H1 (cell line): ENCODE measurements around the gene ANKRD30A. TPM values are rescaled to one million over a fixed set of nuclear protein-coding genes. Genes with fewer than 3 reads are reported as not detected.

Experiments used
- CTCF ChIA-PET: fragments of 300-600 bp; sonication (Branson Sonifier 250); formaldehyde crosslinking; loops from one replicate; lab custom pipeline; 2021; ENCODE audit not compliant: partially characterized antibody; lab: Charles Lee
- POLR2A ChIA-PET: fragments of 300-600 bp; sonication (Branson Sonifier 250); formaldehyde crosslinking; loops from one replicate; lab custom pipeline; 2021; ENCODE audit warnings: inconsistent platforms; ENCODE audit not compliant: partially characterized antibody; lab: Charles Lee
- DNase-seq, 2 experiments: peaks; one replicate each; pipeline versions ENCODE4 v3.0.0 to v3.0.0-alpha.2; 2010 to 2022; ENCODE audit warnings: low spot score in 2 of 2, low read depth in 1 of 2, mixed read lengths in 1 of 2
- FAIRE-seq: peaks from 2 replicates; lab custom pipeline; 2011; peaks lifted over from hg19 to GRCh38; lab: Jason Lieb, UNC
- H2AFZ ChIP-seq: 2 replicates; pipeline ENCODE4 v1.8.1; 2012; ENCODE audit warnings: low read length, inconsistent platforms
- H2AK5ac ChIP-seq: 2 replicates; pipeline ENCODE4 v1.6.1; 2013; ENCODE audit warnings: low read depth, low read length
- H2BK120ac ChIP-seq: replicated peaks from 2 replicates; pipeline ENCODE3; 2013; ENCODE audit warnings: low read depth, low read length, inconsistent platforms
- H2BK12ac ChIP-seq: 2 replicates; pipeline ENCODE4 v1.6.1; 2013; ENCODE audit warnings: low read depth, low read length
- H2BK15ac ChIP-seq: 2 replicates; pipeline ENCODE4 v1.6.1; 2013; ENCODE audit warnings: low read length
- H2BK20ac ChIP-seq: 2 replicates; pipeline ENCODE4 v1.6.1; 2013; ENCODE audit warnings: low read length
- H2BK5ac ChIP-seq: 2 replicates; pipeline ENCODE4 v1.6.1; 2013; ENCODE audit warnings: low read depth, low read length
- H3K14ac ChIP-seq: 2 replicates; pipeline ENCODE4 v1.6.1; 2013; ENCODE audit warnings: inconsistent platforms; ENCODE audit not compliant: insufficient read length
- H3K18ac ChIP-seq: 2 replicates; pipeline ENCODE4 v1.6.1; 2013; ENCODE audit warnings: low read length; ENCODE audit errors: extremely low read depth
- H3K23ac ChIP-seq: 2 replicates; pipeline ENCODE4 v1.6.1; 2013; ENCODE audit warnings: inconsistent platforms; ENCODE audit not compliant: insufficient read length
- H3K23me2 ChIP-seq: 2 replicates; pipeline ENCODE4 v1.6.1; 2013; ENCODE audit warnings: low read depth, low read length
- H3K27ac ChIP-seq: 2 replicates; pipeline ENCODE4 v1.6.1; 2011; ENCODE audit warnings: low read depth, low read length, inconsistent platforms
- H3K27me3 ChIP-seq, 4 experiments: replicated peaks in 1 of 4; 1 replicate in 1 of 4; 2 replicates in 3 of 4; pipeline versions ENCODE4 v1.6.1 to v1.8.1; 2011 to 2013; ENCODE audit warnings: low read length in 3 of 4, mild to moderate bottlenecking in 3 of 4, inconsistent platforms in 2 of 4, mixed read lengths in 2 of 4, moderate library complexity in 1 of 4; ENCODE audit not compliant: control insufficient read depth in 3 of 4, insufficient read depth in 3 of 4; ENCODE audit errors: extremely low read depth in 1 of 4
- H3K36me3 ChIP-seq, 4 experiments: 2 replicates each; pipeline versions ENCODE4 v1.6.1 to v1.8.1; 2011 to 2013; ENCODE audit warnings: mild to moderate bottlenecking in 4 of 4, low read length in 3 of 4, moderate library complexity in 2 of 4, control low read depth in 1 of 4, inconsistent platforms in 1 of 4; ENCODE audit not compliant: insufficient read depth in 4 of 4, control insufficient read depth in 2 of 4
- H3K4ac ChIP-seq: replicated peaks from 2 replicates; pipeline ENCODE3; 2013; ENCODE audit warnings: low read length, low read depth, mixed read lengths, inconsistent platforms; ENCODE audit not compliant: insufficient read length
- H3K4me1 ChIP-seq, 4 experiments: replicated peaks in 1 of 4; 1 replicate in 1 of 4; 2 replicates in 3 of 4; pipeline versions ENCODE4 v1.6.1 to v1.8.1; 2011 to 2013; ENCODE audit warnings: low read length in 3 of 4, inconsistent platforms in 2 of 4, mixed read lengths in 1 of 4; ENCODE audit not compliant: insufficient read depth in 4 of 4, control insufficient read depth in 3 of 4
- H3K4me2 ChIP-seq, 2 experiments: 2 replicates each; pipeline versions ENCODE4 v1.6.1 to v1.8.1; 2011 to 2013; ENCODE audit warnings: low read depth in 2 of 2, low read length in 2 of 2, control low read depth in 1 of 2, inconsistent platforms in 1 of 2, mild to moderate bottlenecking in 1 of 2; ENCODE audit not compliant: insufficient read depth in 1 of 2
- H3K4me3 ChIP-seq, 4 experiments: fragments of 200-600, 300-600 bp in 1 of 4; sonication (generic), shearing (Covaris generic), sonication (Bioruptor Twin) in 1 of 4; 2 replicates each; pipeline versions ENCODE4 v1.5.1 to v1.8.1; 2011 to 2016; ENCODE audit warnings: low read length in 4 of 4, low read depth in 3 of 4, control low read depth in 2 of 4, inconsistent platforms in 2 of 4, mild to moderate bottlenecking in 2 of 4, mixed read lengths in 1 of 4, moderate library complexity in 1 of 4; ENCODE audit not compliant: insufficient read depth in 2 of 4; ENCODE audit errors: extremely low read depth in 1 of 4
- H3K56ac ChIP-seq: replicated peaks from 2 replicates; pipeline ENCODE3; 2013; ENCODE audit warnings: low read depth, mild to moderate bottlenecking, mixed read lengths, low read length, inconsistent platforms; ENCODE audit not compliant: insufficient read length
- H3K79me1 ChIP-seq: 2 replicates; pipeline ENCODE4 v1.6.1; 2013; ENCODE audit warnings: low read depth, low read length, control low read depth
- H3K79me2 ChIP-seq, 2 experiments: 2 replicates each; pipeline versions ENCODE4 v1.6.1 to v1.8.1; 2012 to 2013; ENCODE audit warnings: low read length in 2 of 2, mild to moderate bottlenecking in 2 of 2, inconsistent platforms in 1 of 2; ENCODE audit not compliant: insufficient read depth in 2 of 2, control insufficient read depth in 1 of 2
- H3K9ac ChIP-seq, 4 experiments: replicated peaks in 1 of 4; 1 replicate in 1 of 4; 2 replicates in 3 of 4; pipeline versions ENCODE4 v1.6.1 to v1.8.1; 2011 to 2013; ENCODE audit warnings: low read depth in 3 of 4, low read length in 3 of 4, control low read depth in 2 of 4, mild to moderate bottlenecking in 2 of 4, moderate library complexity in 2 of 4, inconsistent platforms in 1 of 4; ENCODE audit errors: extremely low read depth in 1 of 4
- H3K9me3 ChIP-seq, 2 experiments: 2 replicates each; pipeline versions ENCODE4 v1.6.1 to v1.8.1; 2012 to 2013; ENCODE audit warnings: mild to moderate bottlenecking in 2 of 2, moderate library complexity in 2 of 2, control low read depth in 1 of 2, inconsistent platforms in 1 of 2, low read depth in 1 of 2, low read length in 1 of 2, mixed read lengths in 1 of 2; ENCODE audit not compliant: insufficient read depth in 2 of 2
- H4K20me1 ChIP-seq, 2 experiments: replicated peaks in 1 of 2; 2 replicates each; pipeline versions ENCODE3 to v1.8.1; 2011 to 2013; ENCODE audit warnings: inconsistent platforms in 2 of 2, low read length in 2 of 2, mild to moderate bottlenecking in 1 of 2; ENCODE audit not compliant: insufficient read depth in 2 of 2, control insufficient read depth in 1 of 2
- H4K5ac ChIP-seq: 2 replicates; pipeline ENCODE4 v1.6.1; 2013; ENCODE audit warnings: low read length, low read depth, mixed read lengths, inconsistent platforms; ENCODE audit not compliant: insufficient read length
- H4K8ac ChIP-seq: 2 replicates; pipeline ENCODE4 v1.8.0; 2013; ENCODE audit warnings: mild to moderate bottlenecking, moderate library complexity, low read length, inconsistent platforms; ENCODE audit not compliant: insufficient read depth; ENCODE audit errors: extremely low read depth
- H4K91ac ChIP-seq: replicated peaks from 2 replicates; pipeline ENCODE3; 2013; ENCODE audit warnings: low read length, mixed read lengths, inconsistent platforms; ENCODE audit not compliant: insufficient read length
- CEBPB ChIP-seq: IDR thresholded peaks from 2 replicates; pipeline ENCODE4 v1.6.1; 2012; ENCODE audit warnings: low read depth, low read length
- PHF8 ChIP-seq: fragments of 200-600 bp; sonication (generic); conservative IDR thresholded peaks from 2 replicates; pipeline ENCODE4 v1.7.1; 2012; ENCODE audit warnings: low read depth, mild to moderate bottlenecking, inconsistent platforms, low read length, moderate library complexity
- SIN3A ChIP-seq, 2 experiments: IDR thresholded peaks in 1 of 2; conservative IDR thresholded peaks in 1 of 2; 2 replicates each; pipeline ENCODE4 v1.6.1; 2011 to 2012; ENCODE audit warnings: low read length in 2 of 2, improper control_type of control experiment in 1 of 2, low read depth in 1 of 2, mild to moderate bottlenecking in 1 of 2
- TAF7 ChIP-seq: optimal IDR thresholded peaks from 2 replicates; pipeline ENCODE3; 2011; ENCODE audit warnings: low read depth, mild to moderate bottlenecking, inconsistent platforms, low read length, moderate library complexity, borderline replicate concordance
- polyA plus RNA-seq, 7 experiments: library from polyadenylated mRNA; depleted of rRNA in 3 of 7; stranded (reverse) in 5 of 7; unstranded in 2 of 7; fragments of >200 nt in 5 of 7; fragments of 200-250 nt in 2 of 7; gene quantifications; 1 replicate in 5 of 7; 2 replicates in 1 of 7; 4 replicates in 1 of 7; pipeline versions ENCODE4 v1.2.1 to v1.2.3, GENCODE V29; 2011 to 2013; ENCODE audit warnings: missing spikeins in 2 of 7, mixed read lengths in 2 of 7
- total RNA-seq: library from RNA; stranded (reverse); fragmentation: NEBNext Ultra II Directional; extraction: Animal tissue kit (Norgen Biotek cat#: 25700); gene quantifications from 2 replicates; pipeline ENCODE4 v1.2.1, GENCODE V29; 2021
- TF ChIP-seq, protein P1 (sequence below): IDR thresholded peaks from 2 replicates; pipeline ENCODE4 v1.6.1; 2012; ENCODE audit warnings: inconsistent platforms
- TF ChIP-seq, protein P2 (sequence below), 3 experiments: IDR thresholded peaks; 1 replicate in 2 of 3; 2 replicates in 1 of 3; pipeline versions ENCODE4 v1.5.1 to v1.6.1; 2011; ENCODE audit warnings: low read length in 3 of 3, mild to moderate bottlenecking in 3 of 3, inconsistent platforms in 2 of 3, low read depth in 1 of 3, moderate library complexity in 1 of 3; ENCODE audit not compliant: insufficient read depth in 1 of 3; ENCODE audit errors: control extremely low read depth in 1 of 3

Gene ANKRD30A
- total and polyA plus RNA-seq, 2 of the 8 experiments (the other 6 are each of a cell fraction or from before 2014, with no cell fraction given), result not detected

DNA sequence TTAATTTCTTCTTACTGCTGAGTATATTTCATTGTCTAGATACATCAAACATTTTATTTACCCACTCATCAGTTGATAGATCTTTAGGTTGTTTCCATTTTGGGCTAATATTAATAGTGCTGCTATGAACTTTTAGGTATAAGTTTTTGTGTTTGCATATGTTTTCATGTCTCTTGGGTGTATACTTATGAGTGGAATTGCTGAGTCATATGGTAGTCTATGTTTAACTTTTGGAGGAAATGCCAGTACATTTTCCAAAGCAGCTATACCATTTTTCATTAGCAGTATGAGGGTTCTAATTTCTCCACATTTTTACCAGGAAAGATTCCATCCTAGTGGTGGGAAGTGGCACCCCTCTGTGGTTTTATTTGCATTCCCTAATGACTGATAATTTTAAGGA lies 101.1 kb downstream of the ANKRD30A start:
- Histone ChIP-seq H2BK120ac (no peak overlapping the region), H3K9ac (no peak overlapping the region), H4K91ac (no peak overlapping the region), H2BK12ac (no peak overlapping the region), H3K4ac (no peak overlapping the region), H2BK15ac (no peak overlapping the region), H2BK5ac (no peak overlapping the region), H3K27me3 (no peaks in the 10 kb centered on the region), H3K79me1 (no peaks in the 10 kb centered on the region)
- CTCF ChIA-PET, result no interaction called here
- TF ChIP-seq, protein P1, sequence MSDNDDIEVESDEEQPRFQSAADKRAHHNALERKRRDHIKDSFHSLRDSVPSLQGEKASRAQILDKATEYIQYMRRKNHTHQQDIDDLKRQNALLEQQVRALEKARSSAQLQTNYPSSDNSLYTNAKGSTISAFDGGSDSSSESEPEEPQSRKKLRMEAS, result no peak
- TF ChIP-seq CEBPB, result no peak
- no peak for TF ChIP-seq PHF8
- TF ChIP-seq TAF7, result no peak
- no peak for TF ChIP-seq SIN3A (conservative IDR thresholded peaks at IDR 0.05 in 1 of 2, IDR thresholded peaks at IDR 0.05 in 1 of 2; ENCODE audit: low read depth in 1 of 2, low read length in 2 of 2)
- TF ChIP-seq, protein P2, sequence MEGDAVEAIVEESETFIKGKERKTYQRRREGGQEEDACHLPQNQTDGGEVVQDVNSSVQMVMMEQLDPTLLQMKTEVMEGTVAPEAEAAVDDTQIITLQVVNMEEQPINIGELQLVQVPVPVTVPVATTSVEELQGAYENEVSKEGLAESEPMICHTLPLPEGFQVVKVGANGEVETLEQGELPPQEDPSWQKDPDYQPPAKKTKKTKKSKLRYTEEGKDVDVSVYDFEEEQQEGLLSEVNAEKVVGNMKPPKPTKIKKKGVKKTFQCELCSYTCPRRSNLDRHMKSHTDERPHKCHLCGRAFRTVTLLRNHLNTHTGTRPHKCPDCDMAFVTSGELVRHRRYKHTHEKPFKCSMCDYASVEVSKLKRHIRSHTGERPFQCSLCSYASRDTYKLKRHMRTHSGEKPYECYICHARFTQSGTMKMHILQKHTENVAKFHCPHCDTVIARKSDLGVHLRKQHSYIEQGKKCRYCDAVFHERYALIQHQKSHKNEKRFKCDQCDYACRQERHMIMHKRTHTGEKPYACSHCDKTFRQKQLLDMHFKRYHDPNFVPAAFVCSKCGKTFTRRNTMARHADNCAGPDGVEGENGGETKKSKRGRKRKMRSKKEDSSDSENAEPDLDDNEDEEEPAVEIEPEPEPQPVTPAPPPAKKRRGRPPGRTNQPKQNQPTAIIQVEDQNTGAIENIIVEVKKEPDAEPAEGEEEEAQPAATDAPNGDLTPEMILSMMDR (IDR thresholded peaks at IDR 0.05; ENCODE audit: control extremely low read depth in 1 of 3, insufficient read depth in 1 of 3, low read depth in 1 of 3, low read length in 3 of 3), result no peak
- TF ChIP-seq, all 59 proteins: peak for 0
- Histone ChIP-seq H3K4me1 (no peaks in the 10 kb centered on the region), H4K20me1 (no peaks in the 10 kb centered on the region), H3K36me3 (no peaks in the 10 kb centered on the region), H3K56ac (no peak overlapping the region), H3K14ac (no peak overlapping the region), H3K4me3 (no peak overlapping the region), H4K5ac (no peak overlapping the region), H3K4me2 (no peak overlapping the region), H4K8ac (no peak overlapping the region), H3K9me3 (peaks cover 30 to 42% of the 10 kb centered on the region in 2 experiments), H2BK20ac (no peak overlapping the region), H3K23ac (no peak overlapping the region), H3K18ac (no peak overlapping the region), H3K23me2 (no peaks in the 10 kb centered on the region), H2AK5ac (no peak overlapping the region), H3K79me2 (no peaks in the 10 kb centered on the region), H3K27ac (no peak overlapping the region), H2AFZ (no peak overlapping the region)
- POLR2A ChIA-PET, result no interaction called here
- no peak for DNase-seq
- FAIRE-seq, result no peak
